Heart left ventricle (tissue), 13 donors: Measurements from ENCODE around the gene SNX20.

Experiments
- POLR2A ChIP-seq, 2 donors: fragments of 450-650 bp; IDR thresholded peaks; one replicate each; pipeline ENCODE4 v1.6.1; 2017; ENCODE audit warnings: antibody characterized with exemption in 2 of 2, mild to moderate bottlenecking in 2 of 2, moderate library complexity in 2 of 2
- TF ChIP-seq, protein P1 (sequence below), 12 donors: fragments of 200-600 bp; sonication (generic) in 4 of 12; IDR thresholded peaks; one replicate each; pipeline versions ENCODE4 v1.5.0 to v1.8.0; 2018 to 2022; ENCODE audit warnings: antibody characterized with exemption in 12 of 12, mild to moderate bottlenecking in 5 of 12
- donor health status: ischemic (EF 13 %, LVEDD 7.1; RV severe dilation, severe dysfunction).
- donor health status: DM: no; HTN: yes; CAD: no.
- donor health status: DM: no; HTN: no; CAD: no.
- donor health status: ischemic (EF 25% LVEDD 6.9; RV normal size, moderate dysfunction).
- donor health status: ischemic (EF 25% LVEDD 5.7; RV mildly dilated, moderate dysfunction).
- donor health status: ischemic (EF 35%, LVEDD 5.7; RV mildly dilated, moderate dysfunction).
- donor health status: nonischemic (EF 11% LVEDD 7.7; RV severe dilation, severe dysfunction).
- donor health status: DM: yes; HTN: yes; CAD: no.
- donor health status: PGD.
- donor health status: ischemic (EF 29% LVEDD 5.4; RV normal size, mild dysfunction).
- donor health status: nonischemic (EF 23%, LVEDD 6.1; RV moderate dilation, normal function).

DNA sequence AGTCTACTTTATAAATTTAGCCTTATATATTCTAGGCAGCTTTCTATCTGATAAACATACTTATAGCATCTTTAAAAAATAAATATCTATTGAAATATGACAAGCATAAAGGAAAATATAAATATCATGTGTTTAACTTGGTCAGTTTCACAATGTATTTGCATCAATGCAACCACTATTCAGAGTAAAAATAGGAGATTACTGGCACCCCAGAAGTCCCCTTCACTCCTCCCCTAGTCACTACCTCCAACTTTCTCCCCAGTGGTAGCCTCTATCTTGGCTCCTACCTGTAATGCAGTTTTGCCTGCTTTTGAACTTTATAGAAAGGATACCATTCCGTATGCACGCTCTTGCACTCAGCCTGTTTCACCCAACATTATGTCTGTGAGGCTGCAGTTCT is 9.1 kb upstream of the SNX20 start:
- TF ChIP-seq, protein P1, sequence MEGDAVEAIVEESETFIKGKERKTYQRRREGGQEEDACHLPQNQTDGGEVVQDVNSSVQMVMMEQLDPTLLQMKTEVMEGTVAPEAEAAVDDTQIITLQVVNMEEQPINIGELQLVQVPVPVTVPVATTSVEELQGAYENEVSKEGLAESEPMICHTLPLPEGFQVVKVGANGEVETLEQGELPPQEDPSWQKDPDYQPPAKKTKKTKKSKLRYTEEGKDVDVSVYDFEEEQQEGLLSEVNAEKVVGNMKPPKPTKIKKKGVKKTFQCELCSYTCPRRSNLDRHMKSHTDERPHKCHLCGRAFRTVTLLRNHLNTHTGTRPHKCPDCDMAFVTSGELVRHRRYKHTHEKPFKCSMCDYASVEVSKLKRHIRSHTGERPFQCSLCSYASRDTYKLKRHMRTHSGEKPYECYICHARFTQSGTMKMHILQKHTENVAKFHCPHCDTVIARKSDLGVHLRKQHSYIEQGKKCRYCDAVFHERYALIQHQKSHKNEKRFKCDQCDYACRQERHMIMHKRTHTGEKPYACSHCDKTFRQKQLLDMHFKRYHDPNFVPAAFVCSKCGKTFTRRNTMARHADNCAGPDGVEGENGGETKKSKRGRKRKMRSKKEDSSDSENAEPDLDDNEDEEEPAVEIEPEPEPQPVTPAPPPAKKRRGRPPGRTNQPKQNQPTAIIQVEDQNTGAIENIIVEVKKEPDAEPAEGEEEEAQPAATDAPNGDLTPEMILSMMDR (IDR thresholded peaks at IDR 0.05): no peak
- no peak for TF ChIP-seq POLR2A (IDR thresholded peaks at IDR 0.05)
